K562 (cell line): Measurements from ENCODE around the gene ZBTB25. TPM values are rescaled to one million over a fixed set of nuclear protein-coding genes. Genes with fewer than 3 reads are reported as not detected.

Experiments
- ATAC-seq: fragments of 200-7000 bp; cut with Tn5 transposase; 3 replicates; pipeline ENCODE4 v1.9.1; 2020; ENCODE audit warnings: moderate library complexity
- BruUV-seq: library from RNA; stranded (reverse); fragments of 400-500 nt; replicated peaks from 2 replicates; lab custom pipeline; 2021; lab: Mats Ljungman, UMichigan
- CTCF ChIA-PET: fragments of 300-600 bp; formaldehyde crosslinking; extraction: SDS; loops from one replicate; lab custom pipeline; 2021; ENCODE audit warnings: low intra/inter-chr PET ratio; lab: Yijun Ruan, JAX
- POLR2A ChIA-PET: fragments of 300-600, 350-650 bp; sonication (Branson Sonifier 250); formaldehyde crosslinking; extraction: SDS; loops from one replicate; lab custom pipeline; 2021; ENCODE audit warnings: antibody characterized with exemption, inconsistent platforms; lab: Yijun Ruan, JAX
- DNase-seq, 4 experiments: peaks; one replicate each; pipeline versions ENCODE4 v3.0.0 to v3.0.0-alpha.2; 2011 to 2018; ENCODE audit warnings: low spot score in 3 of 4, mixed read lengths in 3 of 4; ENCODE audit errors: extremely low read depth in 1 of 4
- FAIRE-seq: peaks from 2 replicates; lab custom pipeline; 2011; peaks lifted over from hg19 to GRCh38; lab: Jason Lieb, UNC
- H2AFZ ChIP-seq: 2 replicates; pipeline ENCODE4 v1.6.0; 2011; ENCODE audit warnings: low read depth, low read length, control low read depth, inconsistent platforms
- H3K27ac ChIP-seq: fragments of 200-600 bp; 3 replicates; pipeline ENCODE4 v1.8.0; 2011; ENCODE audit warnings: low read depth, mild to moderate bottlenecking, control low read depth, inconsistent platforms, low read length, moderate library complexity, mixed read lengths; ENCODE audit errors: extremely low read depth
- H3K27me3 ChIP-seq, 2 experiments: fragments of 300-600 bp in 1 of 2; 2 replicates in 1 of 2; 3 replicates in 1 of 2; pipeline versions ENCODE4 v1.6.0 to v1.8.0; 2011; ENCODE audit warnings: inconsistent platforms in 2 of 2, low read length in 2 of 2, mild to moderate bottlenecking in 1 of 2, mixed read lengths in 1 of 2, moderate library complexity in 1 of 2; ENCODE audit not compliant: control insufficient read depth in 2 of 2, insufficient read depth in 2 of 2
- H3K36me3 ChIP-seq: fragments of 300-600 bp; 3 replicates; pipeline ENCODE4 v1.8.0; 2011; ENCODE audit warnings: mild to moderate bottlenecking, low read length, inconsistent platforms; ENCODE audit not compliant: control insufficient read depth, insufficient read depth
- H3K4me1 ChIP-seq, 2 experiments: fragments of 200-600 bp in 1 of 2; replicated peaks in 1 of 2; 2 replicates in 1 of 2; 3 replicates in 1 of 2; pipeline versions ENCODE4 v1.5.1 to v1.8.0; 2011; ENCODE audit warnings: inconsistent platforms in 2 of 2, low read length in 2 of 2, mild to moderate bottlenecking in 1 of 2, mixed read lengths in 1 of 2, moderate library complexity in 1 of 2; ENCODE audit not compliant: control insufficient read depth in 2 of 2, insufficient read depth in 2 of 2
- H3K4me2 ChIP-seq: 2 replicates; pipeline ENCODE4 v1.6.1; 2011; ENCODE audit warnings: low read length, control low read depth, inconsistent platforms, mixed read lengths; ENCODE audit not compliant: insufficient read depth
- H3K4me3 ChIP-seq: fragments of 200-600 bp; sonication (generic), shearing (Covaris generic); 2 replicates; pipeline ENCODE4 v1.5.1; 2016; ENCODE audit warnings: control low read depth, inconsistent platforms
- H3K79me2 ChIP-seq: fragments of 200-600 bp; 3 replicates; pipeline ENCODE4 v1.8.0; 2011; ENCODE audit warnings: low read length, inconsistent platforms; ENCODE audit not compliant: control insufficient read depth, insufficient read depth
- H3K9ac ChIP-seq, 2 experiments: 2 replicates each; pipeline versions ENCODE4 v1.6.0 to v1.6.1; 2011; ENCODE audit warnings: low read depth in 2 of 2, low read length in 2 of 2, control low read depth in 1 of 2, inconsistent platforms in 1 of 2, mild to moderate bottlenecking in 1 of 2, mixed read lengths in 1 of 2; ENCODE audit not compliant: insufficient read depth in 1 of 2
- H3K9me1 ChIP-seq: one replicate; pipeline ENCODE4 v1.6.0; 2011; ENCODE audit warnings: inconsistent platforms, mild to moderate bottlenecking, low read length, moderate library complexity; ENCODE audit not compliant: control insufficient read depth, insufficient read depth
- H3K9me3 ChIP-seq: replicated peaks from 2 replicates; pipeline ENCODE4 v1.5.1; 2011; ENCODE audit warnings: low read depth, low read length, inconsistent platforms; ENCODE audit not compliant: control insufficient read depth, insufficient read depth
- H4K20me1 ChIP-seq: replicated peaks from 2 replicates; pipeline ENCODE4 v1.6.1; 2011; ENCODE audit warnings: low read length, inconsistent platforms, mixed read lengths; ENCODE audit not compliant: control insufficient read depth, insufficient read depth
- FOXA3 ChIP-seq, 2 experiments: fragments of 450-650 bp in 1 of 2; sonication (generic) in 1 of 2; formaldehyde crosslinking; IDR thresholded peaks in 1 of 2; conservative IDR thresholded peaks in 1 of 2; 2 replicates each; pipeline versions ENCODE4 v1.4.0 to v1.8.0; 2020 to 2022; ENCODE audit warnings: mild to moderate bottlenecking in 2 of 2, missing genetic modification reagents in 1 of 2
- FOXK2 ChIP-seq, 2 experiments: fragments of 450-650 bp; IDR thresholded peaks in 1 of 2; conservative IDR thresholded peaks in 1 of 2; 2 replicates each; pipeline ENCODE4 v1.6.1; 2016; ENCODE audit warnings: low read depth in 2 of 2, mild to moderate bottlenecking in 1 of 2
- MAZ ChIP-seq, 2 experiments: fragments of 450-650 bp in 1 of 2; sonication (generic) in 1 of 2; formaldehyde crosslinking; IDR thresholded peaks in 1 of 2; conservative IDR thresholded peaks in 1 of 2; 2 replicates each; pipeline versions ENCODE4 v1.4.0 to v1.5.0; 2020; ENCODE audit warnings: mild to moderate bottlenecking in 1 of 2, missing genetic modification reagents in 1 of 2
- MECOM ChIP-seq: fragments of 250-450 bp; sonication (Bioruptor Pico); IDR thresholded peaks from 2 replicates; pipeline ENCODE4 v1.8.0; 2022; ENCODE audit warnings: inconsistent platforms
- NRF1 ChIP-seq, 2 experiments: fragments of 450-650 bp; IDR thresholded peaks in 1 of 2; conservative IDR thresholded peaks in 1 of 2; 2 replicates each; pipeline ENCODE4 v1.6.1; 2014; ENCODE audit warnings: mild to moderate bottlenecking in 2 of 2
- TAF7 ChIP-seq: fragments of 450-650 bp; IDR thresholded peaks from 2 replicates; pipeline ENCODE4 v1.6.1; 2016; ENCODE audit warnings: missing genetic modification characterization, missing compliant biosample characterization
- WGBS: fragments of 100-300 bp; shearing (Covaris generic); methylation state at CpG from one replicate; pipeline ENCODE4 v1.1.6; 2016; ENCODE audit warnings: low coverage, mixed read lengths; ENCODE audit not compliant: insufficient coverage; ENCODE audit errors: missing lambda C conversion rate; 5-methylcytosine and 5-hydroxymethylcytosine counted together
- in situ Hi-C: fragments of 300-500 bp; cut with MboI; formaldehyde crosslinking; loops from 4 replicates; pipeline ENCODE4 v1.15.0; 2018; ENCODE audit warnings: inconsistent platforms, mixed read lengths
- intact Hi-C: fragments of 100-400 bp; cut with micrococcal nuclease; formaldehyde crosslinking; loops from 2 replicates; pipeline ENCODE4 v1.14.2; 2022
- polyA plus RNA-seq, 8 experiments: library from polyadenylated mRNA; depleted of rRNA in 4 of 8; stranded (reverse) in 5 of 8; unstranded in 3 of 8; fragments of >200 nt; fragmentation: Nextera tagmentation in 2 of 8; fragmentation: Illumina TruSeq in 1 of 8; extraction: Ambion mirVana in 2 of 8; extraction: Trizol in 1 of 8; gene quantifications; 2 replicates each; pipeline versions ENCODE4 v1.2.1 to v1.2.3, GENCODE V29; 2011 to 2014; ENCODE audit warnings: inconsistent platforms in 1 of 8, missing spikeins in 1 of 8
- total RNA-seq, 7 experiments: library from RNA; depleted of rRNA in 6 of 7; stranded (reverse); fragments of >200 nt in 6 of 7; fragmentation: Illumina TruSeq in 2 of 7; extraction: Trizol in 2 of 7; gene quantifications; 2 replicates each; pipeline versions ENCODE4 v1.2.1 to v1.2.3, GENCODE V29; 2011 to 2021; ENCODE audit warnings: low replicate concordance in 1 of 7
- TF ChIP-seq, protein P1 (sequence below): fragments of 250-450 bp; sonication (Bioruptor Pico); IDR thresholded peaks from 2 replicates; pipeline ENCODE4 v1.4.0; 2020
- TF ChIP-seq, protein P2 (sequence below): IDR thresholded peaks from 2 replicates; pipeline ENCODE4 v1.6.1; 2011; ENCODE audit not compliant: insufficient read length; ENCODE audit errors: extremely low read depth

ZBTB25 gene
- total and polyA plus RNA-seq, 9 of the 15 experiments (the other 6 are each of a cell fraction or from before 2014, with no cell fraction given): 0.61 to 3.9 (median 2.3) TPM

DNA sequence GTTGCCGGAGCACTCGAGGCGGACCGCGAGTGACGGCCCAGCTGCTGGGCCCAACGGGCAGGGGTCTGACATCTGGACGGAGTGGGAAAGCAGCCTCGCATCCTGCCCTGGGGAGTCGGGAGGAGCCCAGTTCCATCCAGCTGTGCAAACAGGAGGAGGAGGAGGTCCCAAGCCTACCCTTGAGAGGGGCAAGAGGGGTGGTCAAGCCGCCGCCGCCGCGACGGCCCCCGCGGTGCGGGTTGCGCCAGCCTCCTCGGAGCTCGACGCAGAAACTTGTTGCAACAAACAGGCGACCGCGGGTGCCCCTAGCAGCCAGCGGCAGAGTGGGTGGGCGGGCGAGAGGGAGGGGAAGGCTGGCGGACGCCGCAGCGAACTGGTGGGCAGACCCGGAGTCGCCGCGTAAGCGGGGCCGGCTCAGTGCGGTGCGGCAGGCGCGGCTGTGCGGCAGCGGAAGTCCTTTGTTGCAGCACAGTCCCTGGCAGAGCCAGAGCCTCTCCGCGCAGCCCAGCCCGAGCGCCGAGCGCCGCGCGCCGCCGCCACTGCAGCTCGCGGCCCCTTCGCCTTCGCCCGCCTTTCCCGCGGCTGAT, 765 bp upstream of the ZBTB25 start, which contains the start of gene ZBTB1:
TSS of gene ZBTB1 (plus strand) at position 461 of the 587 bp plus-strand sequence. CDS start 16,735 bp downstream, outside the sequence.
- H3K4me2 ChIP-seq: peak within 1 kb of the TSS; percentile 78
- in situ Hi-C loops: no loop called here
- DNase-seq: peak; percentile 48 to 71 (median 52)
- H3K79me2 ChIP-seq: peaks cover 56% of the 10 kb centered on the region
- peak within 1 kb of the TSS; percentile 91 for H3K27ac ChIP-seq
- peak within 1 kb of the TSS; percentile 90 for H2AFZ ChIP-seq
- H3K36me3 ChIP-seq: no peaks in the 10 kb centered on the region; the same call in 2 of the 3 replicates
- POLR2A ChIA-PET: interaction anchor here (0.7 to 1.9 kb wide), 2 partner anchors 11 to 130 kb away, joined by 3 to 4 read pairs; no protein-coding TSS in a partner anchor
- CTCF ChIA-PET: no interaction called here
- H3K4me1 ChIP-seq: peaks cover 25 to 41% of the 10 kb centered on the region in 2 experiments
- H3K4me3 ChIP-seq: peak within 1 kb of the TSS; percentile 64
- WGBS: 3% methylated on average over 20 of the region's 63 CpGs
- no peak for FAIRE-seq
- peak; percentile 70 for ATAC-seq
- peak within 1 kb of the TSS; percentile 85 to 89 for H3K9ac ChIP-seq
- intact Hi-C loops: no loop called here
- H4K20me1 ChIP-seq: no peaks in the 10 kb centered on the region
- no peaks in the 10 kb centered on the region for H3K9me1 ChIP-seq
- no peaks in the 10 kb centered on the region for H3K27me3 ChIP-seq
- no peaks in the 10 kb centered on the region for H3K9me3 ChIP-seq
- BruUV-seq: no TSS peak
- no peak for TF ChIP-seq TAF7
- peak in 1 of 2 experiments; percentile 18; a peak in 1 of 4 replicates for TF ChIP-seq MAZ (CRISPR knock-in tag; conservative IDR thresholded peaks at IDR 0.05 in 1 of 2, IDR thresholded peaks at IDR 0.05 in 1 of 2)
- TF ChIP-seq, protein P1, sequence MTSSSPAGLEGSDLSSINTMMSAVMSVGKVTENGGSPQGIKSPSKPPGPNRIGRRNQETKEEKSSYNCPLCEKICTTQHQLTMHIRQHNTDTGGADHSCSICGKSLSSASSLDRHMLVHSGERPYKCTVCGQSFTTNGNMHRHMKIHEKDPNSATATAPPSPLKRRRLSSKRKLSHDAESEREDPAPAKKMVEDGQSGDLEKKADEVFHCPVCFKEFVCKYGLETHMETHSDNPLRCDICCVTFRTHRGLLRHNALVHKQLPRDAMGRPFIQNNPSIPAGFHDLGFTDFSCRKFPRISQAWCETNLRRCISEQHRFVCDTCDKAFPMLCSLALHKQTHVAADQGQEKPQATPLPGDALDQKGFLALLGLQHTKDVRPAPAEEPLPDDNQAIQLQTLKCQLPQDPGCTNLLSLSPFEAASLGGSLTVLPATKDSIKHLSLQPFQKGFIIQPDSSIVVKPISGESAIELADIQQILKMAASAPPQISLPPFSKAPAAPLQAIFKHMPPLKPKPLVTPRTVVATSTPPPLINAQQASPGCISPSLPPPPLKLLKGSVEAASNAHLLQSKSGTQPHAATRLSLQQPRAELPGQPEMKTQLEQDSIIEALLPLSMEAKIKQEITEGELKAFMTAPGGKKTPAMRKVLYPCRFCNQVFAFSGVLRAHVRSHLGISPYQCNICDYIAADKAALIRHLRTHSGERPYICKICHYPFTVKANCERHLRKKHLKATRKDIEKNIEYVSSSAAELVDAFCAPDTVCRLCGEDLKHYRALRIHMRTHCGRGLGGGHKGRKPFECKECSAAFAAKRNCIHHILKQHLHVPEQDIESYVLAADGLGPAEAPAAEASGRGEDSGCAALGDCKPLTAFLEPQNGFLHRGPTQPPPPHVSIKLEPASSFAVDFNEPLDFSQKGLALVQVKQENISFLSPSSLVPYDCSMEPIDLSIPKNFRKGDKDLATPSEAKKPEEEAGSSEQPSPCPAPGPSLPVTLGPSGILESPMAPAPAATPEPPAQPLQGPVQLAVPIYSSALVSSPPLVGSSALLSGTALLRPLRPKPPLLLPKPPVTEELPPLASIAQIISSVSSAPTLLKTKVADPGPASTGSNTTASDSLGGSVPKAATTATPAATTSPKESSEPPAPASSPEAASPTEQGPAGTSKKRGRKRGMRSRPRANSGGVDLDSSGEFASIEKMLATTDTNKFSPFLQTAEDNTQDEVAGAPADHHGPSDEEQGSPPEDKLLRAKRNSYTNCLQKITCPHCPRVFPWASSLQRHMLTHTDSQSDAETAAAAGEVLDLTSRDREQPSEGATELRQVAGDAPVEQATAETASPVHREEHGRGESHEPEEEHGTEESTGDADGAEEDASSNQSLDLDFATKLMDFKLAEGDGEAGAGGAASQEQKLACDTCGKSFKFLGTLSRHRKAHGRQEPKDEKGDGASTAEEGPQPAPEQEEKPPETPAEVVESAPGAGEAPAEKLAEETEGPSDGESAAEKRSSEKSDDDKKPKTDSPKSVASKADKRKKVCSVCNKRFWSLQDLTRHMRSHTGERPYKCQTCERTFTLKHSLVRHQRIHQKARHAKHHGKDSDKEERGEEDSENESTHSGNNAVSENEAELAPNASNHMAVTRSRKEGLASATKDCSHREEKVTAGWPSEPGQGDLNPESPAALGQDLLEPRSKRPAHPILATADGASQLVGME (CRISPR knock-in tag): no peak
- peak in 1 of 2 experiments; percentile 38; a peak in 1 of 4 replicates for TF ChIP-seq FOXK2 (conservative IDR thresholded peaks at IDR 0.05 in 1 of 2, IDR thresholded peaks at IDR 0.05 in 1 of 2; ENCODE audit: low read depth in 2 of 2)
- peak; percentile 70 to 72 for TF ChIP-seq NRF1 (conservative IDR thresholded peaks at IDR 0.05 in 1 of 2, IDR thresholded peaks at IDR 0.05 in 1 of 2)
- TF ChIP-seq, protein P2, sequence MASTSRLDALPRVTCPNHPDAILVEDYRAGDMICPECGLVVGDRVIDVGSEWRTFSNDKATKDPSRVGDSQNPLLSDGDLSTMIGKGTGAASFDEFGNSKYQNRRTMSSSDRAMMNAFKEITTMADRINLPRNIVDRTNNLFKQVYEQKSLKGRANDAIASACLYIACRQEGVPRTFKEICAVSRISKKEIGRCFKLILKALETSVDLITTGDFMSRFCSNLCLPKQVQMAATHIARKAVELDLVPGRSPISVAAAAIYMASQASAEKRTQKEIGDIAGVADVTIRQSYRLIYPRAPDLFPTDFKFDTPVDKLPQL: peak; percentile 10
- peak; percentile 74 to 95 for TF ChIP-seq FOXA3 (CRISPR knock-in tag; conservative IDR thresholded peaks at IDR 0.05 in 1 of 2, IDR thresholded peaks at IDR 0.05 in 1 of 2)
- TF ChIP-seq MECOM (CRISPR knock-in tag): no peak
